ENCODE results near the gene FNDC3A.

- no peak for TF ChIP-seq REST (IDR thresholded peaks at IDR 0.05; ENCODE audit: insufficient read depth in 1 of 2, low read depth in 2 of 2, low read length in 1 of 2)
- TF ChIP-seq SIN3A (IDR thresholded peaks at IDR 0.05; ENCODE audit: borderline replicate concordance, insufficient read depth, low read depth, low read length), result no peak
- TF ChIP-seq CTCF (IDR thresholded peaks at IDR 0.05), result no peak
Measured at GRCh38 chr13:49112782-49113525, 137.2 kb downstream of the FNDC3A start.
